ENCODE data around the gene VEZT. TPM values are rescaled to one million over a fixed set of nuclear protein-coding genes. Genes with fewer than 3 reads are reported as not detected.

VEZT gene
- total and polyA plus RNA-seq, 9 of the 15 experiments (the other 6 are each of a cell fraction or from before 2014, with no cell fraction given), result 16.1 to 61.5 (median 32.6) TPM

- TF ChIP-seq HES1 (IDR thresholded peaks at IDR 0.05; ENCODE audit: low read depth), result no peak
- no peak for TF ChIP-seq PHF21A (IDR thresholded peaks at IDR 0.05; ENCODE audit: borderline replicate concordance, low read depth)
- no peak for TF ChIP-seq CHD2 (IDR thresholded peaks at IDR 0.05; ENCODE audit: low read depth, low read length)
- no peak for TF ChIP-seq ZNF253 (CRISPR knock-in tag; conservative IDR thresholded peaks at IDR 0.05)
- no peak for TF ChIP-seq CBX1 (IDR thresholded peaks at IDR 0.05; ENCODE audit: low read depth)
- TF ChIP-seq, protein P1, sequence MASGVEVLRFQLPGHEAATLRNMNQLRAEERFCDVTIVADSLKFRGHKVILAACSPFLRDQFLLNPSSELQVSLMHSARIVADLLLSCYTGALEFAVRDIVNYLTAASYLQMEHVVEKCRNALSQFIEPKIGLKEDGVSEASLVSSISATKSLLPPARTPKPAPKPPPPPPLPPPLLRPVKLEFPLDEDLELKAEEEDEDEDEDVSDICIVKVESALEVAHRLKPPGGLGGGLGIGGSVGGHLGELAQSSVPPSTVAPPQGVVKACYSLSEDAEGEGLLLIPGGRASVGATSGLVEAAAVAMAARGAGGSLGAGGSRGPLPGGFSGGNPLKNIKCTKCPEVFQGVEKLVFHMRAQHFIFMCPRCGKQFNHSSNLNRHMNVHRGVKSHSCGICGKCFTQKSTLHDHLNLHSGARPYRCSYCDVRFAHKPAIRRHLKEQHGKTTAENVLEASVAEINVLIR (CRISPR knock-in tag; IDR thresholded peaks at IDR 0.05), result peak; percentile 59; the same call in 1 of the 2 replicates
- no peak for TF ChIP-seq E2F3 (CRISPR knock-in tag; IDR thresholded peaks at IDR 0.05)
- TF ChIP-seq GMEB1 (CRISPR knock-in tag; IDR thresholded peaks at IDR 0.05), result no peak
- TF ChIP-seq, protein P2, sequence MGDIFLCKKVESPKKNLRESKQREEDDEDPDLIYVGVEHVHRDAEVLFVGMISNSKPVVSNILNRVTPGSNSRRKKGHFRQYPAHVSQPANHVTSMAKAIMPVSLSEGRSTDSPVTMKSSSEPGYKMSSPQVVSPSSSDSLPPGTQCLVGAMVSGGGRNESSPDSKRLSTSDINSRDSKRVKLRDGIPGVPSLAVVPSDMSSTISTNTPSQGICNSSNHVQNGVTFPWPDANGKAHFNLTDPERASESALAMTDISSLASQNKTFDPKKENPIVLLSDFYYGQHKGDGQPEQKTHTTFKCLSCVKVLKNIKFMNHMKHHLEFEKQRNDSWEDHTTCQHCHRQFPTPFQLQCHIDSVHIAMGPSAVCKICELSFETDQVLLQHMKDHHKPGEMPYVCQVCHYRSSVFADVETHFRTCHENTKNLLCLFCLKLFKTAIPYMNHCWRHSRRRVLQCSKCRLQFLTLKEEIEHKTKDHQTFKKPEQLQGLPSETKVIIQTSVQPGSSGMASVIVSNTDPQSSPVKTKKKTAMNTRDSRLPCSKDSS (IDR thresholded peaks at IDR 0.05; ENCODE audit: low read depth, partially characterized antibody), result no peak
- no peak for TF ChIP-seq CBFB (CRISPR knock-in tag; IDR thresholded peaks at IDR 0.05)
- TF ChIP-seq, protein P3, sequence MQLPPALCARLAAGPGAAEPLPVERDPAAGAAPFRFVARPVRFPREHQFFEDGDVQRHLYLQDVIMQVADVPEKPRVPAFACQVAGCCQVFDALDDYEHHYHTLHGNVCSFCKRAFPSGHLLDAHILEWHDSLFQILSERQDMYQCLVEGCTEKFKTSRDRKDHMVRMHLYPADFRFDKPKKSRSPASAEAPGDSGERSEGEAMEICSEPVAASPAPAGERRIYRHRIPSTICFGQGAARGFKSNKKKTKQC (CRISPR knock-in tag; IDR thresholded peaks at IDR 0.05), result no peak
- no peak for TF ChIP-seq ZNF311 (CRISPR knock-in tag; IDR thresholded peaks at IDR 0.05)
- no peak for TF ChIP-seq E2F1 (CRISPR knock-in tag; IDR thresholded peaks at IDR 0.05)
- no peak for TF ChIP-seq ASH1L (IDR thresholded peaks at IDR 0.05; ENCODE audit: borderline replicate concordance, low read depth, partially characterized antibody)
- peak; percentile 44; the same call in 1 of the 2 replicates for TF ChIP-seq ZNF592 (IDR thresholded peaks at IDR 0.05)
- no peak for TF ChIP-seq RBM22 (IDR thresholded peaks at IDR 0.05; ENCODE audit: low read depth, low read length, poor library complexity, severe bottlenecking)
- TF ChIP-seq ZNF274 (IDR thresholded peaks at IDR 0.05; ENCODE audit: borderline replicate concordance, low read depth, low read length), result no peak
Measured at GRCh38 chr12:95181103-95181502, 36.5 kb upstream of the VEZT start (continued).

All from K562 (cell line).